Smooth muscle cell (in vitro differentiated cells): ENCODE data around the gene WDR35. TPM values are rescaled to one million over a fixed set of nuclear protein-coding genes. Genes with fewer than 3 reads are reported as not detected.
A peak's percentile ranks its signal among the peaks of the same experiment; 100 is the strongest.

Experiments
- DNase-seq: peaks from one replicate; lab custom pipeline; 2025; ENCODE audit not compliant: unreplicated experiment; lab: John Stamatoyannopoulos, UW
- H2AFZ ChIP-seq: fragments of 200-600 bp; sonication (generic); 2 replicates; pipeline ENCODE4 v1.6.0; 2016; ENCODE audit warnings: antibody characterized with exemption, low read depth, mild to moderate bottlenecking
- H3F3A ChIP-seq: fragments of 200-600 bp; sonication (generic); 2 replicates; pipeline ENCODE4 v1.6.0; 2017; ENCODE audit warnings: antibody characterized with exemption, low read depth
- H3K27ac ChIP-seq: fragments of 200-600 bp; sonication (generic); 2 replicates; pipeline ENCODE4 v1.5.1; 2016; ENCODE audit warnings: low read depth, mild to moderate bottlenecking
- H3K27me3 ChIP-seq: fragments of 200-600 bp; sonication (generic); 2 replicates; pipeline ENCODE4 v1.6.1; 2016; ENCODE audit warnings: low read depth, mild to moderate bottlenecking
- H3K36me3 ChIP-seq: fragments of 200-600 bp; sonication (generic); 2 replicates; pipeline ENCODE4 v1.5.1; 2016; ENCODE audit warnings: low read depth
- H3K4me1 ChIP-seq: fragments of 200-600 bp; sonication (generic); 2 replicates; pipeline ENCODE4 v1.5.1; 2016; ENCODE audit warnings: low read depth
- H3K4me2 ChIP-seq: fragments of 200-600 bp; sonication (generic); 2 replicates; pipeline ENCODE4 v1.6.0; 2016; ENCODE audit warnings: mild to moderate bottlenecking
- H3K4me3 ChIP-seq: fragments of 200-600 bp; sonication (generic); 2 replicates; pipeline ENCODE4 v1.5.1; 2016; ENCODE audit warnings: mild to moderate bottlenecking
- H3K79me2 ChIP-seq: fragments of 200-600 bp; sonication (generic); 2 replicates; pipeline ENCODE4 v1.6.0; 2016; ENCODE audit warnings: low read depth, mild to moderate bottlenecking
- H3K9ac ChIP-seq: fragments of 200-600 bp; sonication (generic); 2 replicates; pipeline ENCODE4 v1.6.0; 2016; ENCODE audit warnings: low read depth
- H3K9me3 ChIP-seq: fragments of 200-600 bp; sonication (generic); replicated peaks from 2 replicates; pipeline ENCODE4 v1.5.1; 2016; ENCODE audit warnings: low read depth
- H4K20me1 ChIP-seq: fragments of 200-600 bp; sonication (generic); 2 replicates; pipeline ENCODE4 v1.6.0; 2016; ENCODE audit warnings: low read depth
- CTCF ChIP-seq: fragments of 200-600 bp; sonication (generic); IDR thresholded peaks from 2 replicates; pipeline ENCODE4 v1.5.1; 2017; ENCODE audit warnings: borderline replicate concordance, mild to moderate bottlenecking, antibody characterized with exemption; ENCODE audit not compliant: insufficient read depth, poor library complexity, severe bottlenecking
- whole genome bisulfite sequencing: methylation state at CpG from one replicate; pipeline ENCODE4 v1.1.7; 2016; ENCODE audit warnings: low lambda C conversion rate; 5-methylcytosine and 5-hydroxymethylcytosine counted together
- polyA plus RNA-seq: library from polyadenylated mRNA; unstranded; fragments of >200 nt; fragmentation: Nextera tagmentation; extraction: Ambion mirVana; gene quantifications from 2 replicates; pipeline ENCODE4 v1.2.1, GENCODE V29; 2016
- total RNA-seq: library from RNA; depleted of rRNA; stranded (reverse); fragments of >200 nt; gene quantifications from 2 replicates; pipeline ENCODE4 v1.2.3, GENCODE V29; 2014

WDR35 gene
- total and polyA plus RNA-seq, 2 experiments from 2014 or later: 0.70 to 4.7 TPM

- no peak for DNase-seq
- no peak overlapping the region for H3K4me3 ChIP-seq
- H3K79me2 ChIP-seq: no peaks in the 10 kb centered on the region
- no peak overlapping the region for H3K4me2 ChIP-seq
- H3K36me3 ChIP-seq: no peaks in the 10 kb centered on the region
- H2AFZ ChIP-seq: no peak overlapping the region
- no peaks in the 10 kb centered on the region for H3K9me3 ChIP-seq
- H3K9ac ChIP-seq: no peak overlapping the region
- no peak overlapping the region for H3K27ac ChIP-seq
- WGBS: 76% methylated on average over 2 of the region's 2 CpGs
- TF ChIP-seq CTCF: no peak
- H3F3A ChIP-seq: no peaks in the 10 kb centered on the region
- no peaks in the 10 kb centered on the region for H4K20me1 ChIP-seq
- H3K4me1 ChIP-seq: no peaks in the 10 kb centered on the region
- H3K27me3 ChIP-seq: peaks cover 5% of the 10 kb centered on the region
Observed at GRCh38 chr2:19865151-19865550, 124.8 kb downstream of the WDR35 start.

- Histone ChIP-seq H3K27ac (no peak overlapping the region), H4K20me1 (no peaks in the 10 kb centered on the region), H3K79me2 (no peaks in the 10 kb centered on the region), H3K27me3 (peaks cover 5% of the 10 kb centered on the region), H3K9me3 (no peaks in the 10 kb centered on the region), H3K4me2 (no peak overlapping the region), H3F3A (no peaks in the 10 kb centered on the region), H3K36me3 (no peaks in the 10 kb centered on the region), H3K9ac (no peak overlapping the region), H3K4me3 (no peak overlapping the region), H3K4me1 (no peaks in the 10 kb centered on the region), H2AFZ (no peak overlapping the region)
- no peak for DNase-seq
- no peak for TF ChIP-seq CTCF
- WGBS: 81% methylated on average over 11 of the region's 11 CpGs
Observed at GRCh38 chr2:19864381-19864780, 125.5 kb downstream of the WDR35 start.

- Histone ChIP-seq H3K27me3 (peaks cover 5% of the 10 kb centered on the region), H3K4me3 (peak overlapping the region; percentile 12), H2AFZ (peak overlapping the region; percentile 20), H3K4me2 (peak overlapping the region; percentile 72), H3K9me3 (no peaks in the 10 kb centered on the region), H3K36me3 (no peaks in the 10 kb centered on the region), H3F3A (no peaks in the 10 kb centered on the region), H3K27ac (no peak overlapping the region), H3K9ac (no peak overlapping the region), H3K4me1 (no peaks in the 10 kb centered on the region), H4K20me1 (no peaks in the 10 kb centered on the region), H3K79me2 (no peaks in the 10 kb centered on the region)
- 14% methylated on average over 33 of the region's 33 CpGs for WGBS
- peak; percentile 100 for TF ChIP-seq CTCF
- peak; percentile 49 for DNase-seq
Observed at GRCh38 chr2:19863303-19864041, 126.4 kb downstream of the WDR35 start.

GRCh38 chr2:19861813-19862212 is 128.1 kb downstream of the WDR35 start:
- H3K4me1 ChIP-seq: no peaks in the 10 kb centered on the region
- H3K4me2 ChIP-seq: no peak overlapping the region
- WGBS: 81% methylated on average over 1 of the region's 1 CpG
- no peak for DNase-seq
- no peaks in the 10 kb centered on the region for H3F3A ChIP-seq
- H3K27me3 ChIP-seq: no peaks in the 10 kb centered on the region
- no peak overlapping the region for H3K4me3 ChIP-seq
- no peaks in the 10 kb centered on the region for H3K79me2 ChIP-seq
- H4K20me1 ChIP-seq: no peaks in the 10 kb centered on the region
- no peak overlapping the region for H3K9ac ChIP-seq
- H3K36me3 ChIP-seq: no peaks in the 10 kb centered on the region
- H2AFZ ChIP-seq: no peak overlapping the region
- H3K9me3 ChIP-seq: no peaks in the 10 kb centered on the region
- no peak for TF ChIP-seq CTCF
- no peak overlapping the region for H3K27ac ChIP-seq
